ENCODE measurements around the gene BMERB1. TPM values are rescaled to one million over a fixed set of nuclear protein-coding genes. Genes with fewer than 3 reads are reported as not detected.

The BMERB1 gene
- total RNA-seq, 2 donors from 2014 or later: 6.3 to 10.4 TPM

DNA sequence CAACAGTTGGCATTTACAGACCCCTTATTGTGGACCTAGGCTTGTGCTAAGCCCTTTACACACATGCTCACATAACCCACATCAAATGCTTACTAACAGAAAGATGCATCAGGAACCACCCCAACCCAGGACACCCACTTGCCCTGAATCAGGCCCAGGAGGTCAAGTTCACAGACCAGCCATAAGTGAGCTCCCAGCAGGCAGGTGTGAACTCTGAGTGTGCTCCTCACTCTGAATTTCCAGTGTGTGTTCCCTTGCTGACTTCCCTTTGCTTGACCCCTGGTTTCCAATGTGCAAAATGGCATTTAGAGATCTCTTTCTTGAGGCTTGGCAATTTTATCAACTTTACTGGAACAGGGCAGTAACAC lies 87.0 kb downstream of the BMERB1 start:
- H3K27me3 Mint-ChIP-seq (ENCODE audit: insufficient read depth): peaks cover 10% of the 10 kb centered on the region
- no peak overlapping the region for H3K27ac ChIP-seq (ENCODE audit: low read depth, low read length)

GRCh38 chr16:15521758-15522509 lies 87.5 kb downstream of the BMERB1 start:
- Histone ChIP-seq H3K4me1 (ENCODE audit: control insufficient read depth, insufficient read depth, low read length) (no peaks in the 10 kb centered on the region), H3K9ac (ENCODE audit: extremely low read depth, low read length, poor library complexity, severe bottlenecking) (no peak overlapping the region), H3K36me3 (ENCODE audit: control insufficient read depth, insufficient read depth, low read length) (no peaks in the 10 kb centered on the region), H3K9me3 (ENCODE audit: control insufficient read depth, low read length) (no peaks in the 10 kb centered on the region), H3K27ac (ENCODE audit: low read depth, low read length) (peak overlapping the region; percentile 3), H3K4me3 (ENCODE audit: low read length) (no peak overlapping the region), H3K27me3 (ENCODE audit: control insufficient read depth, insufficient read depth, low read length, poor library complexity, severe bottlenecking) (no peaks in the 10 kb centered on the region)
- Mint-ChIP-seq H3K36me3 (ENCODE audit: low read depth) (no peaks in the 10 kb centered on the region), H3K27me3 (ENCODE audit: insufficient read depth) (peaks cover 10% of the 10 kb centered on the region), H3K27ac (no peak overlapping the region), H3K4me3 (no peak overlapping the region), H3K4me1 (peaks cover 30% of the 10 kb centered on the region), H3K9me3 (no peaks in the 10 kb centered on the region)
- no peak for TF ChIP-seq CTCF (conservative IDR thresholded peaks at IDR 0.05)
- no peak for DNase-seq
- 83 to 84% methylated on average over 7 to 9 of the region's 10 CpGs for WGBS, 2 experiments (ENCODE audit: insufficient coverage in 1 of 2, insufficient read length in 1 of 2)

More for the DNA sequence above, 87.0 kb downstream of the BMERB1 start:
- Mint-ChIP-seq H3K27ac (no peak overlapping the region), H3K4me3 (no peak overlapping the region), H3K4me1 (peaks cover 30% of the 10 kb centered on the region), H3K9me3 (no peaks in the 10 kb centered on the region), H3K36me3 (ENCODE audit: low read depth) (no peaks in the 10 kb centered on the region)
- H3K4me1 ChIP-seq (ENCODE audit: control insufficient read depth, insufficient read depth, low read length): no peaks in the 10 kb centered on the region
- H3K9ac ChIP-seq (ENCODE audit: extremely low read depth, low read length, poor library complexity, severe bottlenecking): no peak overlapping the region
- no peaks in the 10 kb centered on the region for H3K27me3 ChIP-seq (ENCODE audit: control insufficient read depth, insufficient read depth, low read length, poor library complexity, severe bottlenecking)
- TF ChIP-seq CTCF (conservative IDR thresholded peaks at IDR 0.05): no peak
- no peak overlapping the region for H3K4me3 ChIP-seq (ENCODE audit: low read length)
- H3K36me3 ChIP-seq (ENCODE audit: control insufficient read depth, insufficient read depth, low read length): no peaks in the 10 kb centered on the region
- H3K9me3 ChIP-seq (ENCODE audit: control insufficient read depth, low read length): no peaks in the 10 kb centered on the region
- no peak for DNase-seq

DNA sequence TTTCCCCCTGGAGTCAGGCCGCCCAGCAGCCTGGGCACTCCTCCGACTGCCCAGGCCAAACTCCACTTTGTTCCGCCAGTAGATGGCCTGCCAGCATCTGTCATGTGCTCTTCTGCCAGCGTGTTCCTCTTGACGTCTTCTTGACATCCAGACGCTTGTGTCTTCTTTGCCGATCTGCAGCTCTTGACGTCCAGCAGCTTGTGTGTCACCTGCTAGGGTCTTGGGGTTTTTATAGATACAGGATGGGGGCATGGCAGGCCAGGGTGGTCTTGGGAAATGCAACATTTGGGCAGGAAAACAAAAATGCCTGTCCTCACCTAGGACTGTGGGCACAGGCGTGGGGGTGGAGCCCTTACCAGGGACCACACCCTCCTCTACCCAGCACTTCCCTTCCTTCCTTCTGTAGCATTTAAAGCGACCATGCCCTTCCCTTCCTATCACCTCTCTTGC lies 88.7 kb downstream of the BMERB1 start:
- Histone ChIP-seq H3K27ac (ENCODE audit: low read depth, low read length) (no peak overlapping the region), H3K9ac (ENCODE audit: extremely low read depth, low read length, poor library complexity, severe bottlenecking) (no peak overlapping the region), H3K9me3 (ENCODE audit: control insufficient read depth, low read length) (no peaks in the 10 kb centered on the region), H3K4me3 (ENCODE audit: low read length) (no peak overlapping the region), H3K27me3 (ENCODE audit: control insufficient read depth, insufficient read depth, low read length, poor library complexity, severe bottlenecking) (no peaks in the 10 kb centered on the region), H3K36me3 (ENCODE audit: control insufficient read depth, insufficient read depth, low read length) (no peaks in the 10 kb centered on the region), H3K4me1 (ENCODE audit: control insufficient read depth, insufficient read depth, low read length) (no peaks in the 10 kb centered on the region)
- DNase-seq: no peak
- H3K27me3 Mint-ChIP-seq (ENCODE audit: insufficient read depth): peaks cover 10% of the 10 kb centered on the region
- H3K27ac Mint-ChIP-seq: no peak overlapping the region
- no peaks in the 10 kb centered on the region for H3K36me3 Mint-ChIP-seq (ENCODE audit: low read depth)
- TF ChIP-seq CTCF (conservative IDR thresholded peaks at IDR 0.05): peak; percentile 61
- WGBS, 2 experiments (ENCODE audit: insufficient coverage in 1 of 2, insufficient read length in 1 of 2): 78 to 87% methylated on average over 9 to 10 of the region's 10 CpGs
- H3K9me3 Mint-ChIP-seq: no peaks in the 10 kb centered on the region
- no peak overlapping the region for H3K4me3 Mint-ChIP-seq
- H3K4me1 Mint-ChIP-seq: peaks cover 30% of the 10 kb centered on the region
